Osteoblast (primary cell): Measurements from ENCODE around the gene TSPAN5. TPM values are rescaled to one million over a fixed set of nuclear protein-coding genes. Genes with fewer than 3 reads are reported as not detected.

Experiments
- DNase-seq: peaks from one replicate; pipeline ENCODE4 v3.0.0; 2011; ENCODE audit warnings: low spot score, mixed read lengths; ENCODE audit not compliant: insufficient read length; ENCODE audit errors: missing footprints
- H2AFZ ChIP-seq: 2 replicates; pipeline ENCODE4 v1.6.0; 2011; ENCODE audit warnings: mild to moderate bottlenecking, low read length
- H3K27ac ChIP-seq: 2 replicates; pipeline ENCODE4 v1.5.1; 2011; ENCODE audit warnings: mild to moderate bottlenecking, low read depth, low read length, moderate library complexity
- H3K27me3 ChIP-seq: 2 replicates; pipeline ENCODE4 v1.6.0; 2012; ENCODE audit warnings: mild to moderate bottlenecking, control low read depth, inconsistent platforms, low read length, moderate library complexity; ENCODE audit not compliant: insufficient read depth
- H3K36me3 ChIP-seq: 2 replicates; pipeline ENCODE4 v1.5.1; 2011; ENCODE audit warnings: mild to moderate bottlenecking, low read length, control low read depth, moderate library complexity; ENCODE audit not compliant: insufficient read depth
- H3K4me1 ChIP-seq: 2 replicates; pipeline ENCODE4 v1.5.1; 2011; ENCODE audit warnings: mild to moderate bottlenecking, low read length, control low read depth, moderate library complexity; ENCODE audit not compliant: insufficient read depth
- H3K4me2 ChIP-seq: 2 replicates; pipeline ENCODE4 v1.6.0; 2011; ENCODE audit warnings: mild to moderate bottlenecking, low read length; ENCODE audit not compliant: insufficient read depth
- H3K4me3 ChIP-seq: fragments of 200-600 bp; sonication (generic); 3 replicates; pipeline ENCODE4 v1.5.1; 2012; ENCODE audit warnings: mild to moderate bottlenecking, low read length, inconsistent platforms; ENCODE audit not compliant: insufficient read depth
- H3K79me2 ChIP-seq: 2 replicates; pipeline ENCODE4 v1.6.0; 2012; ENCODE audit warnings: mild to moderate bottlenecking, low read length, control low read depth, inconsistent platforms; ENCODE audit not compliant: insufficient read depth
- H3K9me3 ChIP-seq: 2 replicates; pipeline ENCODE4 v1.5.1; 2011; ENCODE audit warnings: low read depth, low read length, control low read depth
- H4K20me1 ChIP-seq: 2 replicates; pipeline ENCODE4 v1.6.0; 2012; ENCODE audit warnings: mild to moderate bottlenecking, low read length, control low read depth; ENCODE audit not compliant: insufficient read depth
- CTCF ChIP-seq: IDR thresholded peaks from 2 replicates; pipeline ENCODE4 v1.5.1; 2011; ENCODE audit warnings: mild to moderate bottlenecking, low read depth, low read length, moderate library complexity; ENCODE audit errors: extremely low read depth
- total RNA-seq: library from RNA; depleted of rRNA; stranded (reverse); fragments of >200 nt; gene quantifications from 2 replicates; pipeline ENCODE4 v1.2.3, GENCODE V29; 2012

TSPAN5 gene
- total RNA-seq, 1 donor: 36.9 TPM

DNA sequence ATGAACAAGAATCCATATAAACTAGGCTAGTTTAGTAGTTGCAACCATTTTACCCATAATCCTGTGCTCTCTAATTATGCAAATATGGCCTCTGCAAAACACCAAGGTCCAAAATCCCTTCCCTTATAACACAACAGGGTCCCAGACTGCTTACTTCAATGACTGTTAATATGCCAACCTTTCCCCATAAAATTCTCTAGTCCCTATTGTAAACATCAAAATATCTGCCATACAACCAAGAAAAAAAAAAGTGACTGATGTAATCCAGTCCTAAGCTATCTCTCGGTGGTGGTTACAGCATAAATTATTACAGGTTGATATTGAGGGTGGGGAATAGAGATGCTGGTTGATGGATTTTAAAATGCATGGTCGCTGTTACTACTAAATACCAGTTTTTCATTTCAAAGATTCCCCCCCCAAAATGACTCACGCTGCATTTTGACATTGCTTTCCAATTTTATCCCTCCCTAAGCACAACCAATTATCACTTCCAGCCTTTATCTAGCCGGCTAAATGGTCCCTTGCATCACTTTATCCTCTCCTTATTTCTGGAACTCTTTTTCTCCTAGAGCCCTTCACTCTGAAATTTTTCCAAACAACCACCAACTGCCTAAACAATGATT, 44.8 kb downstream of the TSPAN5 start:
- no peaks in the 10 kb centered on the region for H3K9me3 ChIP-seq
- H3K4me3 ChIP-seq: no peak overlapping the region
- no peak for TF ChIP-seq CTCF
- peaks cover 100% of the 10 kb centered on the region for H3K79me2 ChIP-seq
- H3K27me3 ChIP-seq: no peaks in the 10 kb centered on the region
- no peak overlapping the region for H3K27ac ChIP-seq
- H3K4me2 ChIP-seq: peak overlapping the region; percentile 10
- peak; percentile 58 for DNase-seq
- H2AFZ ChIP-seq: no peak overlapping the region
- H3K4me1 ChIP-seq: peaks cover 18% of the 10 kb centered on the region
- H3K36me3 ChIP-seq: no peaks in the 10 kb centered on the region
- peaks cover 14% of the 10 kb centered on the region for H4K20me1 ChIP-seq

- H2AFZ ChIP-seq: no peak overlapping the region
- peaks cover 13% of the 10 kb centered on the region for H4K20me1 ChIP-seq
- H3K27ac ChIP-seq: no peak overlapping the region
Observed at GRCh38 chr4:98612318-98613250, 45.8 kb downstream of the TSPAN5 start.

GRCh38 chr4:98611677-98612317, 46.6 kb downstream of the TSPAN5 start:
- Histone ChIP-seq H4K20me1 (peaks cover 10% of the 10 kb centered on the region), H3K4me1 (peaks cover 12% of the 10 kb centered on the region), H3K27ac (no peak overlapping the region), H3K79me2 (peaks cover 98% of the 10 kb centered on the region), H3K9me3 (no peaks in the 10 kb centered on the region), H2AFZ (no peak overlapping the region), H3K4me2 (no peak overlapping the region), H3K36me3 (no peaks in the 10 kb centered on the region), H3K4me3 (no peak overlapping the region), H3K27me3 (no peaks in the 10 kb centered on the region)
- TF ChIP-seq CTCF: no peak
- DNase-seq: no peak

More at GRCh38 chr4:98612318-98613250, 45.8 kb downstream of the TSPAN5 start:
- Histone ChIP-seq H3K4me1 (peaks cover 16% of the 10 kb centered on the region), H3K9me3 (no peaks in the 10 kb centered on the region), H3K27me3 (no peaks in the 10 kb centered on the region), H3K4me3 (no peak overlapping the region), H3K79me2 (peaks cover 99% of the 10 kb centered on the region), H3K4me2 (no peak overlapping the region), H3K36me3 (no peaks in the 10 kb centered on the region)
- no peak for TF ChIP-seq CTCF
- no peak for DNase-seq
